CD4-positive, alpha-beta T cell treated with Interleukin-4 for 4 hours (primary cell): ENCODE measurements around the gene MAPK8IP1.

Source experiments
- DNase-seq: peaks from one replicate; pipeline ENCODE4 v3.0.0-alpha.2; 2020

Gene MAPK8IP1

DNA sequence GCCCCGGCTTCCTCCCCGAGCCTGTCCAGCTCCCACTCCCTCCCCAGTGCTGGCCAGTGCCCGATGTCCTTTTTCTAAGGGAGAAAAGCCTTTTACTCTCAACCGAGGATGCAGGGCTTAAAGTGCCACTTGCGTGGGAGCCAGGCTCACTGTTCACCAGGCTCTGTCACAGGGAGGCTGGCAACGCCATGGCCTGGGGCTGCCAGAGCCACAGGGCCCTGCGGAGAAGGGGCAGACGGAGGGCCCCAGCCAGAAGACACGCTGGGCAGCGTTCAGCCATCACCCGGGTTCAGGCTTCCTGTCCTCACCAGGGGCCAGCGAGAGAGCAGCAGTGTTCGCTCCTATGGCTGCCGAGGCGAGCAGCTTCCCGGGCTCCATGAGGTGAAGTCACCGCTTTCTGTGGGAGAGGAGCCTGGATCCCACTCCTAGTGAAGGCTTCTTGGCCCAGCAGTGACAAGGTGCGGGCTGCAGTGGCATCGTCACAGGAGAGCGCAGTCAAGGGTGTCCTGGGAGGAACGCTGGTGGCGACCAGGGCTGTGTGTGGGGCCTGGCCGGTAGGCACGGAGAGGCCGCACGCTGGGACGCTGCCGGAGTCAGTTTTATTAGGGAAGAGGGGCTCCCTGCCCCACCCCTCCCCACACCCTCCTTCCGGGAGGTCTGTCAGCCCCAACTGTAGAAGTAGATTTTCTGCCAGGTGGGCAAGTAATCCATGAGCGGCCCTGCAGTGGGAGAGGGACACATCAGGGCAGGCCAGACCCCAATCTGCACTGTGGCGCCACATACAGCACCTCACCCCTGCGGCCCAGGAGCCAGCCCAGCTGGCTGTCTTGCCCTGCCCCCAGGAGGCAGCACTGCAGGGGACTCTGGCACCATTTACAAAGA is 24.4 kb downstream of the MAPK8IP1 start:
- no peak for DNase-seq

DNA sequence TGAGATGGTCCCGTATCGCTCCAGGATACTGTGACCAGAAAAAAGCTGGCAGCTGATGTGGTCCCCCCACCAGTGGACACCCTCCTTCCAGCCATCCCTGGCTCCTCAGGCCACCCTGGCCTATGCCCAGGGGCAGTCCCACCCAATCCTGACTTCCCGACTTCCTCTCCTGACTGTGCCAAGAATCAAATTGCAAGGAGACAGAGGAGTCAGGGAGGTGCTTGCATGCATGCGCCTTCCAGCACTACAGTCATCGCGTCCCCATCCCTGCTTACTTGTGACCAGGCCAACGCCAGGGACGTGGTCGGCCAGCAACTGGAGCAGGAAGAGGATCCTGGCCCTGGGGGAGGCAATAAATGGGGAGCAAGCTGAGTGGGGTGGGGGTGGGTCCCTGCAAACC is 25.2 kb downstream of the MAPK8IP1 start:
- DNase-seq, result no peak

DNA sequence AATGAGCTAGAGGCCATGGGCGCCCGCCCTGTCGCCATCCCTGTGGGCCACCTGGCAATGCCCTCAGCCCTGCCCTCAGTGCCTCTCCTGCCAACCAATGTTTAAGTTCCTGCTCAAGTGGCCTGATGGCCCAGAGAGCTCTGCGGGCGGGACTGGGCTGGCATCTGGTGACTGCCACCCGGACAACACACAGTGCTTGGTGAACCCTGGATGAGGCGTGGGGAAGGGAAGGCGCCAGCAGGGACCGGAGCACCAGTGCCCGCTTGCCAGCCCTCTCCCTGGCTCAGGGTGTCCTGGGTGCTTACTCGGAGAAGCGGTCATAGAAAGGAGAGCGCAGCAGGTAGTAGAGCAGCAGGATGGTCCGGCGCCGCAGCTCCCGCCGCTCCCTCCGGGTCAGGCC is 28.1 kb downstream of the MAPK8IP1 start:
- no peak for DNase-seq

DNA sequence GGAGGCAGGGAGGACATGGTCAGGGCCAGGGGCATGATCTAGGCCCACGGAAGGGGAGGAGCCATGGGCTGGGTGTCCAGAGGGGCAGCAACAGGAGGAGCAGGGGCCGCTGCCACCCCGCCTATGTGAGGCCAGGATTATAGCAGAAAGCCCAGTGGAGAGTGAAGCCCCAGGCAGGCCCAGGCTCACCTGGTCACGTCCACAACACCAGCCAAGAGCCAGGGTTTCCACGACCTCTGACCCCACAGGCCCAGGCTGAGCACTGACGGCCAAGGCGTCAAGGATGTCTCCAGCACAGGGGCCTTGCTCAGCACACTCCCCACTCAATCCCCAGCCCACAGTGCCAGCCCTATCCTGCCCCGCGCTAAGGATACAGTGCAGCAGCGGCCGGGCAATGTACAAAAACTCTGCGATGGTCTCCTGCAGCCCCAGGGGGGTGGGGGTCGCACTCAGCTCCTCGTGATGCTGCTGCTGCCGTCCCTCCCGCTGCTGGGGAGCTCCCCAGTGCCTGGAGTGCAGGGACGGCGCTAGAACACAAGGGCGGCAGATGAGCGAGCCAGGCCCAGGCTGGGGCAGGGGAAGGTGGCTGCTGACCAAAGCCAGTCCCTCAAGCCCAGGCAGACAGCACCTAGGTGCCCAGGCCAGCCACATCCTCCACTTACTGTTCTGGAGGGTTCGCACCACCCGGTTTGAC is 28.6 kb downstream of the MAPK8IP1 start:
- DNase-seq, result no peak

DNA sequence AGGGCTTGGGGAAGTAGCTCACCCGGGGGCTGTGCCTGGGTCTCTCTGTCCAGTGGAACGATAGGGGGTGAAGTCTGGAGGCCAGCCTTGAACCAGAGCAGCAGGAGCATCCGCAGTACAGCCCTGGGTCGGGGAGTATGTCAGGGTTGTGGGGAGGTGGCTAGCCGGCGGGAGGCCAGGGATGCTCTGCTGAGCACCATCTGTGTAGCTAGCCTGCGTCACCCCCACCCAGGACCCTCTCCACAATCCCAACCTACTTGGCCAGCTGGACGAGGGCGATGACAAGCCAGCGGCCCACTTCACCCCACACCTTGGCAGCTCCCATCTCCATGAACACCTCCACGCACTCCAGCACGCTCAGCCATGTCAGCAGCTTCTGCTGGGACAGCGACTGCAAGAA is 30.0 kb downstream of the MAPK8IP1 start:
- no peak for DNase-seq

DNA sequence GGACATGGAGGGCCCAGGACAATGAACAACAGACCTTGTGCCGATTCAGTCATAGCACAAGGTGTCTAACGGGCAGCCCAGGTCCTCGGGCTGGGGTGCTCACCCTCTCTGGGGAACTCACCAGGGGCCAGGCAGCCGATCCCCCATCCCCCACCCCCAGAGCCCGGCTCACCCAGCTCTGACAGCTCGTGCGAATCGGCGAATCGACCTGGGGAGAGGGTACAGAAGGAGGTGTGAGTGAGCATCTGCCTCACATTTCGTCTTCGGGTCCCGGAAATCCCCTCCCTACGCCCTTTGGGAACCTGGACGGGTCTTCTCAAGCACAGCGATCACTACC is 31.8 kb downstream of the MAPK8IP1 start:
- DNase-seq, result no peak

DNA sequence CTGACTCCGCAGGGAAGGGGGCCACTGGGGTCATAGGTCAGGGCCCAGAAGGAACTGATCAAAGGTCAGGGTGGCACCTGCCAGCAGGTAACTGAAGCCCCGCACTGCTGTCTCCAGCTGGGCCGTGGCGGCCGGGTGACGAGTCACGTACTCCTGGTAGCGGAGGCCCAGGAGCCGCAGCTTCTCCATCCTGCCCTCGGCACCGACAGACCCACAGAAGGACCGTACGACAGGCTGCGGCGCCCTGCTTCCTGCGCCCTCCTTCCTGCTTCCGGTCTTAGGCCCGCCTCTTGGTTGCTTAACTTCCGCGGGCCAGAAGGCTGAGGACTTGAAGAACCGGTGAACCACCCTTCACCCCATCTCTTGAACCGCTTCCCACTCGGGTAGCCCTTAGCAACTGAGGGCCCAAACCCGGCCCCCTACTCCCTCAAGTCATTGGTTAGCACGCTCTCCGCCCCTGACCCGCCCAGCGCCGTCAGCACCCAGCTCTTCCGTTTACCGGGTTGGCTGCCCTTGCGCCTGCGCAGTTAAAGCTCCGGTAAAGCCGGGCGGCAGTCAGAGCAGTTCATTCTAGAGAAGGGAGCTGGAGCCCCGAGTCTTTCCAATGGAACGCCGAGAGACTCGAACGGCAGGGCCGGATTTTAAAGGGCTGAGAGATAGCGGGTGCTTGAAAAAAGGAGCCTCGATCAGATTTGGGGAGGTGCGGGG is 32.3 kb downstream of the MAPK8IP1 start, which contains the start of gene PEX16:
PEX16 (minus strand) TSS at position 255 of the 708 bp plus-strand sequence; CDS start at position 189, 66 bp downstream.
- DNase-seq, result peak; percentile 99

DNA sequence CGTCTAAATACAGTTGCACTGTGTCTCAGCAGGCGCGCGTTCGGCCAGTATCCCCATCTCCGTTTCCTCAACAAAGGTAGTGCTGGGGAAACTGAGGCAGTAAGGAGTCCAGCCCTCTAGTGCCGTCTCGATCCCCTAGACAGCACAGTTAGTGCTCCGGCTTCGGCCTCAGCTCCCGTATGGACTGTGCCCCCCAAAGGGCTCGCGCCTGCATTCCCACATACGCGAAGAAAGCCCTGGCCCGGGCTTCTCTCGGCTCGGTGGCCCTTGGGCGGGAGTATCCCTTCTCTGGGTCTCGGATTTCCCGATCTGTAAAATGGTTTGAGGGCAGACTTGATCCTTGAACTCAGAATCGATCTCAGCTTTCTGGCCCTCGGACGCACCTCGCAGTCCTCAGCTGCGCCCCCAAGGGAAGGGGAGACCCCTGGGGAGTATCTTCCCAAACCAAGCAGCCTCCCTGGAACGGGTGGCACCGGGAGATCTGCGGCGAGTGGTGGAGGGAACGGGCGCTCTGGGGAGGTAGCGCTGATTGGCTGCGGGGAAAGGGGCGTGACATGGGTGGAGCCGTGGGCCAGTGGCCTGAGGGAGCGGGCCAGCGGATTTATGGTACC is 33.0 kb downstream of the MAPK8IP1 start:
- peak; percentile 43 for DNase-seq

DNA sequence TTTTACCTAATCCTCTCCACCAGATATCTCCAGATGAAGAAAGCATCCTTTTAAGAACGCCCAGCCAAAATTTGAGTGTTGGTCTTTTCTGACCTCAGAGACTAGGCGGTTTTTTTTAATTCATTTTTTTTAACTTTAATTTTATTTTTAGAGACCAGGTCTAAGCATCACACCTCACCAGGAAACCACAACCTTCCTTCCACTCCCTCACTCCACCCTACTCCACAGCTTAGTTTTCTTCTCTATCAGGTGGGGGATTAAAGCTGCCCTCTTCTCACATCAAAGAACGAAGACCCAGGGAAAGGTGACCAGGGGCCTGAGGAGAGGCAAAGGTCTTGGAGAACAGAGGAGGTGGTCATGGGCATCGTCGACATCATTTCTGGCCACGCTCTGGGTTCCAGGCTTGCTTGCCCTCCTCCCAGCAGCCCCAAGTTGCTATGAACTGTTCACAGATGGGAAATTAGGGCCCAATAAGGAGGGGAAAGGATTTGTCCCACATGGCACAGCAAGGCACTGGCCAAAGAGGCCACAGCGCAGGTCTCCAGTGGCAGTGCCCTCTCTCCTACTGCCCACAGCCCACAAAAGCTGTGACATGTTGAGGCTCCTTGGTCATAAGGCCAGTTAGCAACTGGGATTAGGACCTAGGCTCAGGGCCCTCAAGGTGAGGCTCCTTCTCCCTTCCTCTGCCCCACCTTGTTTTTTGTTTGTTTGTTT is 33.7 kb downstream of the MAPK8IP1 start:
- DNase-seq, result peak; percentile 14

DNA sequence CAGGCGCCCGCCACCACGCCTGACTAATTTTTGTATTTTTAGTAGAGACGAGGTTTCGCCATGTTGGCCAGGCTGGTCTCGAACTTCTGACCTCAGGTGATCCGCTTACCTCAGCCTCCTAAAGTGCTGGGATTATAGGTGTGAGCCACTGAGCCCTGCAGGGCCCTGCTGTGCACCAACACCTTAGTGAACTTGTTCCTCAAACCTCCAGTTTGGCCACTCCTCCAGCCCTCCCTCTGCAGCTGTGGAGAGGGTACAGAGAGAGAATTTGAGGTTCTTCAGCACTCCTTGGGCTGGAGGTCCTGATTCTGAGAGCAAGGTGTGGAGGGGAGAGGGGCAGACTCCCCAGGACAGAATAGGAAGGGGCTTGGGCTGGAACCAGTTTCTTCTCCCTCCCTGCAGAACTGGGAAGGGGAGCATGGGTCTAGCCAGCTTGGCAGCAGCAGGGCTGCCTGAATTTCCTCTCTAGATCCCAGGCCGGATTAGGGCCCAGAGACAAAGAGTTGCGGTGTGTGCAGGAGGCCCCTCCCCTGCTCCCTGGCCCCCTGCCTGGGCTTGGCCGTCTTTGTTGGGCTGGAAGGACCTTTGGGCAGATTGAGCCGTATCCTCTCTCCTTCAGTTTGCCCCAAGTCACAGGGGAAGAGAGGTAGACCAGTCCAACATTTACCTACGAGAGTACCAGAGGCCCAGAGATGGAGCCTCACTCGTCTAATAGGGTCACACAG is 34.5 kb downstream of the MAPK8IP1 start:
- DNase-seq, result no peak

DNA sequence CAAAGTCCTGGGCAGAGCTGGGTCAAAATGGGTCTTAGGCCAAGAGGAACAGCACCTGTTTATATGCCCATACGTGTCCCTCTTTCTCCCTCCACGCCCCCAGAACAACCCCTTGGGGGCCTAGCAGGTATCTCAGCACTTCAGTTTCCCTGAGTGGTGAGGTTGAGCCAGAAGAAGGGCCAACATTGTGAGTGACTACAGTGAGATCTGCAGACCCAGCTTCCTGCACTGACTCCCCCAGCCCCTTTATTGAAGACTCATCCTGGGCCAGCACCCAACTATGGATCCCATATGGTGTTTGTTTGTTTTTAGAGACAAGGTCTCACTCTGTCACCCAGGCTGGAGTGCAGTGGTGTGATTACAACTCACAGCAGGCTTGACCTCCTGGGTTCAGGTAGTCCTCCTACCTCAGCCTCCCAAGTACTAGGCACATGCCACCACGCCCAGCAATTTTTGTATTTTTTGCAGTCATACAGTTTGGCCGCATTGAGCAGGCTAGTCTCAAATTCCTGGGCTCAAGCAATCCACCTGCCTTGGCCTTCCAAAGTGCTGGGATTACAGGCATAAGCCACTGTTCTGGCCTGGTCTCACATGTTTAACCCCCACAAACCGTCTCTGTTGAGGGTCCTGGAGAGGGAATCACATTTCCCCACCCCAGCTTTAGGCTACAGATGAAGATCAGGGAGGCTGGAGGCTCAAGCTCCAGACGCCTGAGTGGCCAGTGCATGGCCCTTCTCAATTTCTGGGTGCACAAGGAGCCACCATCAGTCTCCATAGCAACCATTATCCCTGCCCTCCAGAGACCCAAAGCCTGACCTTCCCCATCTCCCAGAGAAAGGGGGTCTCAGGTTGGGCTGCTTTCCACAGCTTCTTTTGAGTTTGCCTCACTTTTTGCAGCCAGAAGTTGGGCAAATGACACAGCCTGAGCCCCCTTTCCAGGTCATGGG is 35.4 kb downstream of the MAPK8IP1 start:
- no peak for DNase-seq

DNA sequence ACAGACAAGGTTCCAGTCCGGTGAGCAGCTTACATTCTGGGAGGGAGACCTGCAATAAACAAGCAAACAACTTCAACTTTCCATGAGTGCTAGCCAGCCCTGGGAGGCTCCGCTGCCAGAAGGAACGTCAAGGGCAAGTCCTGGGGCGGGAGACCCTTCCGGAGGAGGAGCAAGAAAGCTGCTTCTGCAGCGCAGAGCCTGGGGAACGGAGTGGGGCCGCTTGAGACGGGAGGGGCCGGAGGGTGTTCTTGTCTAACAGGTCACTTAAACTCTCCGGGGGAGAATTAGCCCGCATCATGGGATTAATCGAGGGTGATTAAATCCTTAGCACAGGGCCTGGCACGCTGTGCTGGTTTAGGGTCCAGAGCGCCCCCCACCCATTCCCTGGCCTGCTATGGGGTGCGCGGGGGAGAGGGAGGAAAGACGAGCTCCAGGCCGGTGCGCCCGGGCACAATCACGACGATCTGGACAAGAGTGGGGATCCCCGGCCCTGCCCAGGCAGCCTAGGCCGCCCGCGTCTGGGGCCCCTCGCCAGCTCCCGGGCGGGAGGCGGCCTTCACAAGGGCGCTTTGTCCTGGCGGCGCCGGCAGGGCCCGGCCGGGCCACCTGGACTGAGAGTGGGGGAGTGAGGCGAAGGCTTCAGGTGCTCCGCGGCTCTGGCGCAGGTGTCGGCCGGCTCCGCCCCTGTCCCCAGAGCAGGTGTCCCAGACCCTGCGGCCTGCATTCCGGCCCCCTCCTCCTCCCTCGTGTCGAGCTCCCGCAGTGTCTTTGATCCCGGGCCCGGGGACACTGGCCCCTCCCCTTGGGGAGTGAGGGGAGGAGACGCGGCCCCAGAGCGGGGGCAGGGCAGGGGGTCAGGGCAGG is 36.3 kb downstream of the MAPK8IP1 start:
- DNase-seq, result no peak

DNA sequence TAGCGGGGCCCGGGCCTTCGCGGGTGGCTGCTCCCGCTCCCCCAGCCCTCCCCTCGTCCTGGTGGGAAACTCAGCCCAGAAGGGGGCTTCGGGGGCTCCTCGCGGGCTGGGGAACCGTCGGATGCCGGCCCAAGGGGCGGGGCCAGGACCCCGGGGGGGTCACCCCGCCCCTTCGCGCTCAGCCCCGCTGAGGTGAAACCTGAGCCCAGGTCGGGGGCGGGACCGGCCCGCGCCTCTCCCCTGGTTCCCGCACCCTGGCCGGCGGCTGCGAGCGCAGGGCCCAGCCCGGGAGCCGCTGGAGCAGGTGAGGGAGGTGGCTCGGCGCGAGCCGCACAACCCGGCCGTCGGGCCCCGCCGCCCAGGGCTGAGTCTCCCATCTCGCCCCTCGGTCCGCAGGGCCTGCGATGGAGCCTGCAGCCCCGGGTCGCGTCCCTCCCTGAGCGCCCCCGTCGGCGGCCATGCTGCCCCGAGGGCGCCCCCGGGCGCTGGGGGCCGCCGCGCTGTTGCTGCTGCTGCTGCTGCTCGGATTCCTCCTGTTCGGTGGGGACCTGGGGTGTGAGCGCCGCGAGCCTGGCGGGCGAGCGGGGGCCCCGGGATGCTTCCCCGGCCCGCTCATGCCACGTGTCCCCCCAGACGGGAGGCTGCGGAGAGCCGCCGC is 37.1 kb downstream of the MAPK8IP1 start, which contains the start of gene LARGE2:
LARGE2 (plus strand) TSS at position 232 of the 658 bp plus-strand sequence; CDS start at position 459, 227 bp downstream.
- no peak for DNase-seq

DNA sequence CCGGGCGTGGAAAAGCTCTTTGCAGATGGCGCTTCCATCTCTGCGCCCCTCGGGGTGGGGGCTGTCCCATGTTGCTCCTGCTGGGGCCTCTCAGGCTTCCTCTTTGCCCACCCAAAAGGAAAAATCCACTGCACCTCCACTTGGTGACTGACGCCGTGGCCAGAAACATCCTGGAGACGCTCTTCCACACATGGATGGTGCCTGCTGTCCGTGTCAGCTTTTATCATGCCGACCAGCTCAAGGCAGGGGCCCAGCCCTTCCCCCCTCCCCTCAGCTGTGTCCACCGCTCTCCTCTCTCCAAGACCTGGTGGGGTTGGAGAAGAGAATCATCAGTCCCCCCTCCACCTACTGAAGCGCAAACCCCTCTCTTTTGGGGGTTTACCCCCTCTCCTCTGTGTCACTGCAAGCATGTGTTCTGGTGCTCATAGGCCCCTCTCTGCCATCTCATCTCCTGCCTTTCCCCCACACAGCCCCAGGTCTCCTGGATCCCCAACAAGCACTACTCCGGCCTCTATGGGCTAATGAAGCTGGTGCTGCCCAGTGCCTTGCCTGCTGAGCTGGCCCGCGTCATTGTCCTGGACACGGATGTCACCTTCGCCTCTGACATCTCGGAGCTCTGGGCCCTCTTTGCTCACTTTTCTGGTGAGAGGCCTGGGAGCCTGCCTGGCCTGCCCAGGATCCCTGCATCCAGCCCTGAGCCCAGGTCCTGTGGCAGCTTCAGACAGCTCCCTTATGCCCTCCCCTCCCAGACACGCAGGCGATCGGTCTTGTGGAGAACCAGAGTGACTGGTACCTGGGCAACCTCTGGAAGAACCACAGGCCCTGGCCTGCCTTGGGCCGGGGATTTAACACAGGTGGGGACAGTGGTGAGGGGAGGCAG is 38.8 kb downstream of the MAPK8IP1 start:
- no peak for DNase-seq

DNA sequence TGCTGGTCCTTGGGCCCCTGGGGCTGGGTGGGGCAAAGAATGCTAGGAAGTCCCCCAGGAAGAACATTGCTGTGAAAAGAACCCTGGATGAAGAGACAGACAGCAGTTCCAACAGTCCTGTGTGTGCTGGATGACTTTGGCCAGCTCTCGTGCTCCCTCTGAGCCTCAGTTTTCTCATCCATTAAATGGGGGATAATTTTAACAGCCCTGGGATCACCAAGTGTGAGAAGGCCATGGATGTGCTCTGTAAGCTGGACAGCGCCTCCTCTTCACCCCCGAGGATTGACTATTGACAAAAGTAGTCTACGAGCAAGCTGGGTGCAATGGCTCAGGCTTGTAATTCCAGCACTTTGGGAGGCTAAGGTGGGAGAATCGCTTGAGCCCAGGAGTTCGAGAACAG is 39.5 kb downstream of the MAPK8IP1 start:
- no peak for DNase-seq

DNA sequence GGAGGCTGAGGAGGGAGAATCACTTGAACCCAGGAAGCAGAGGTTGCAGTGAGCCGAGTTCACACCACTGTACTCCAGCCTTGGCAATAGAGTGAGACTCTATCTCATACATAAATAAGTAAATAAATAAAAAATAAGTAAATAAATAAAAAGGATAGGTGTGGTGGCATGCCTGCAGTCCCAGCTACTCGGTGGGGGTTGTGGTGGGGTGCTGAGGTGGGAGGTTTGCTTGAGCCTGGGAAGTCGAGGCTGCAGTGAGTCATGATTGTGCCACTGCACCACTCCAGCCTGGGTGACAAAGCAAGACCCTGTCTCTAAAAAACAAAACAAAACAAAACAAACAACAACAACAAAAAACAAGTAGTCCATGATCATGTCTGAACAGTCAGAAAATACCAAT is 40.1 kb downstream of the MAPK8IP1 start:
- DNase-seq, result no peak

DNA sequence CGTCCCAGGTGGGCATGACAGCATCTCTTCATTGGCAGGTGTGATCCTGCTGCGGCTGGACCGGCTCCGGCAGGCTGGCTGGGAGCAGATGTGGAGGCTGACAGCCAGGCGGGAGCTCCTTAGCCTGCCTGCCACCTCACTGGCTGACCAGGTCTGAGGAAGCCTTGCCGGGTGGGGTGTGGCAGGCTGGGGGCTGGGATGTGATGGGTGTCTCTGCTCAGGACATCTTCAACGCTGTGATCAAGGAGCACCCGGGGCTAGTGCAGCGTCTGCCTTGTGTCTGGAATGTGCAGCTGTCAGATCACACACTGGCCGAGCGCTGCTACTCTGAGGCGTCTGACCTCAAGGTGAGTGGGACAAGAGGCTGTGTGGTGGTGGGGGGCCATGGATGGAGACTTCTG is 40.5 kb downstream of the MAPK8IP1 start:
- DNase-seq, result no peak
